ENCODE data around the gene SLTM. TPM values are rescaled to one million over a fixed set of nuclear protein-coding genes. Genes with fewer than 3 reads are reported as not detected.
"Not testable (repeated sequence)": the region's sequence is repeated elsewhere in the genome, so short reads cannot be mapped to it uniquely, and the experiment has no call there.

SLTM gene
- total RNA-seq, 2 experiments from 2014 or later, result 75.7 to 79.2 TPM

GRCh38 chr15:58867926-58868325 lies 65.6 kb downstream of the SLTM start:
- H3K36me3 Mint-ChIP-seq, result no peaks in the 10 kb centered on the region
- H3K4me3 Mint-ChIP-seq, result no peak overlapping the region
- no peaks in the 10 kb centered on the region for H3K9me3 Mint-ChIP-seq
- H3K27me3 Mint-ChIP-seq, result peaks cover 4% of the 10 kb centered on the region
- no peak for DNase-seq
- intact Hi-C loops (cut with micrococcal nuclease), result no loop called here
- ChIA-PET POLR2A (no interaction called here), CTCF (no interaction called here)
- H3K27ac Mint-ChIP-seq, result no peak overlapping the region
- no peaks in the 10 kb centered on the region for H3K4me1 Mint-ChIP-seq (ENCODE audit: low read depth)

- POLR2A ChIA-PET, result no interaction called here
- H3K9me3 Mint-ChIP-seq, result no peaks in the 10 kb centered on the region
- no peaks in the 10 kb centered on the region for H3K36me3 Mint-ChIP-seq
- no peak overlapping the region for H3K27ac Mint-ChIP-seq
- CTCF ChIA-PET, result no interaction called here
- no peak overlapping the region for H3K4me3 Mint-ChIP-seq
- H3K27me3 Mint-ChIP-seq, result peaks cover 4% of the 10 kb centered on the region
- H3K4me1 Mint-ChIP-seq (ENCODE audit: low read depth), result peaks cover 7% of the 10 kb centered on the region
- no peak for DNase-seq
- intact Hi-C loops (cut with micrococcal nuclease), result no loop called here
These were observed 68.0 kb downstream of the SLTM start for GRCh38 chr15:58865425-58865880.

- H3K4me1 Mint-ChIP-seq (ENCODE audit: low read depth), result peaks cover 7% of the 10 kb centered on the region
- ChIA-PET POLR2A (interaction anchor here (0.6 kb wide), 1 partner anchor 11 kb away, joined by 3 read pairs; no protein-coding TSS in a partner anchor), CTCF (no interaction called here)
- H3K27me3 Mint-ChIP-seq, result peaks cover 4% of the 10 kb centered on the region
- H3K9me3 Mint-ChIP-seq, result no peaks in the 10 kb centered on the region
- DNase-seq, result no peak
- intact Hi-C loops (cut with micrococcal nuclease), result no loop called here
- no peak overlapping the region for H3K4me3 Mint-ChIP-seq
- no peaks in the 10 kb centered on the region for H3K36me3 Mint-ChIP-seq
- H3K27ac Mint-ChIP-seq, result no peak overlapping the region
These were observed 68.7 kb downstream of the SLTM start for GRCh38 chr15:58864602-58865424.

GRCh38 chr15:58862326-58862725 lies 71.2 kb downstream of the SLTM start:
- Mint-ChIP-seq H3K9me3 (no peaks in the 10 kb centered on the region), H3K4me1 (ENCODE audit: low read depth) (peaks cover 7% of the 10 kb centered on the region), H3K36me3 (no peaks in the 10 kb centered on the region), H3K27me3 (peaks cover 4% of the 10 kb centered on the region), H3K27ac (no peak overlapping the region), H3K4me3 (no peak overlapping the region)
- ChIA-PET CTCF (no interaction called here), POLR2A (interaction anchor here (0.9 kb wide), 1 partner anchor 11 kb away, joined by 3 read pairs; no protein-coding TSS in a partner anchor)
- intact Hi-C loops (cut with micrococcal nuclease), result no loop called here
- no peak for DNase-seq

- CTCF ChIA-PET; H3K9me3 Mint-ChIP-seq; POLR2A ChIA-PET; H3K4me1 Mint-ChIP-seq (ENCODE audit: low read depth); DNase-seq; H3K27ac Mint-ChIP-seq; H3K36me3 Mint-ChIP-seq; H3K27me3 Mint-ChIP-seq; H3K4me3 Mint-ChIP-seq; intact Hi-C loops (cut with micrococcal nuclease): not testable (repeated sequence)
These were observed 76.9 kb downstream of the SLTM start for GRCh38 chr15:58856621-58857020.

- H3K27ac Mint-ChIP-seq, result no peak overlapping the region
- intact Hi-C loops (cut with micrococcal nuclease), result no loop called here
- peaks cover 5% of the 10 kb centered on the region for H3K36me3 Mint-ChIP-seq
- CTCF ChIA-PET, result no interaction called here
- H3K9me3 Mint-ChIP-seq, result no peaks in the 10 kb centered on the region
- H3K4me1 Mint-ChIP-seq (ENCODE audit: low read depth), result no peaks in the 10 kb centered on the region
- no peaks in the 10 kb centered on the region for H3K27me3 Mint-ChIP-seq
- DNase-seq, result no peak
- H3K4me3 Mint-ChIP-seq, result no peak overlapping the region
- POLR2A ChIA-PET, result no interaction called here
These were observed 77.4 kb downstream of the SLTM start for GRCh38 chr15:58856086-58856485.

GRCh38 chr15:58854593-58854992 lies 78.9 kb downstream of the SLTM start:
- intact Hi-C loops (cut with micrococcal nuclease), result no loop called here
- no peaks in the 10 kb centered on the region for H3K27me3 Mint-ChIP-seq
- H3K9me3 Mint-ChIP-seq, result no peaks in the 10 kb centered on the region
- POLR2A ChIA-PET, result interaction anchor here (0.7 kb wide), 1 partner anchor 10 kb away, joined by 3 read pairs; no protein-coding TSS in a partner anchor
- H3K4me3 Mint-ChIP-seq, result no peak overlapping the region
- DNase-seq, result no peak
- no peak overlapping the region for H3K27ac Mint-ChIP-seq
- no peaks in the 10 kb centered on the region for H3K4me1 Mint-ChIP-seq (ENCODE audit: low read depth)
- H3K36me3 Mint-ChIP-seq, result peaks cover 5% of the 10 kb centered on the region
- CTCF ChIA-PET, result no interaction called here

- Mint-ChIP-seq H3K4me1 (ENCODE audit: low read depth) (no peaks in the 10 kb centered on the region), H3K9me3 (no peaks in the 10 kb centered on the region), H3K27ac (no peak overlapping the region), H3K4me3 (no peak overlapping the region), H3K36me3 (peaks cover 12% of the 10 kb centered on the region), H3K27me3 (no peaks in the 10 kb centered on the region)
- DNase-seq, result no peak
- ChIA-PET POLR2A (no interaction called here), CTCF (no interaction called here)
- intact Hi-C loops (cut with micrococcal nuclease), result no loop called here
These were observed 81.1 kb downstream of the SLTM start for GRCh38 chr15:58852347-58852746.

GRCh38 chr15:58851205-58851604 lies 82.3 kb downstream of the SLTM start:
- intact Hi-C loops (cut with micrococcal nuclease); DNase-seq; H3K4me3 Mint-ChIP-seq; CTCF ChIA-PET; H3K27me3 Mint-ChIP-seq; H3K27ac Mint-ChIP-seq; H3K4me1 Mint-ChIP-seq (ENCODE audit: low read depth); H3K9me3 Mint-ChIP-seq: not testable (repeated sequence)
- POLR2A ChIA-PET, result interaction anchor here (1.1 kb wide), 1 partner anchor 12 kb away, joined by 3 read pairs; no protein-coding TSS in a partner anchor
- H3K36me3 Mint-ChIP-seq, result peaks cover 12% of the 10 kb centered on the region

- no peak overlapping the region for H3K4me3 Mint-ChIP-seq
- H3K36me3 Mint-ChIP-seq, result peaks cover 6% of the 10 kb centered on the region
- no peak overlapping the region for H3K27ac Mint-ChIP-seq
- no peaks in the 10 kb centered on the region for H3K4me1 Mint-ChIP-seq (ENCODE audit: low read depth)
- DNase-seq, result no peak
- ChIA-PET CTCF (no interaction called here), POLR2A (no interaction called here)
- no peaks in the 10 kb centered on the region for H3K27me3 Mint-ChIP-seq
- H3K9me3 Mint-ChIP-seq, result no peaks in the 10 kb centered on the region
- intact Hi-C loops (cut with micrococcal nuclease), result no loop called here
These were observed 90.6 kb downstream of the SLTM start for GRCh38 chr15:58842713-58843396.

- Mint-ChIP-seq H3K27me3 (no peaks in the 10 kb centered on the region), H3K27ac (no peak overlapping the region), H3K4me1 (ENCODE audit: low read depth) (no peaks in the 10 kb centered on the region), H3K4me3 (no peak overlapping the region), H3K36me3 (no peaks in the 10 kb centered on the region), H3K9me3 (no peaks in the 10 kb centered on the region)
- ChIA-PET POLR2A (no interaction called here), CTCF (interaction anchor here (0.6 to 1.2 kb wide), 2 partner anchors 653 to 689 kb away, joined by 3 to 4 read pairs; no protein-coding TSS in a partner anchor)
- intact Hi-C loops (cut with micrococcal nuclease), result no loop called here
- DNase-seq, result no peak
These were observed 93.4 kb downstream of the SLTM start for GRCh38 chr15:58840048-58840447.

- Mint-ChIP-seq H3K27ac (no peak overlapping the region), H3K4me3 (no peak overlapping the region), H3K36me3 (no peaks in the 10 kb centered on the region), H3K9me3 (no peaks in the 10 kb centered on the region), H3K4me1 (ENCODE audit: low read depth) (no peaks in the 10 kb centered on the region), H3K27me3 (no peaks in the 10 kb centered on the region)
- intact Hi-C loops (cut with micrococcal nuclease), result no loop called here
- no peak for DNase-seq
- ChIA-PET POLR2A (no interaction called here), CTCF (interaction anchor here (0.6 to 1.2 kb wide), 3 partner anchors 612 to 690 kb away, joined by 3 to 4 read pairs (median 3); no protein-coding TSS in a partner anchor)
These were observed 94.0 kb downstream of the SLTM start for GRCh38 chr15:58839485-58839884.
